ENCODE results near the gene FAM237B.
A peak's percentile ranks its signal among the peaks of the same experiment; 100 is the strongest.

DNA sequence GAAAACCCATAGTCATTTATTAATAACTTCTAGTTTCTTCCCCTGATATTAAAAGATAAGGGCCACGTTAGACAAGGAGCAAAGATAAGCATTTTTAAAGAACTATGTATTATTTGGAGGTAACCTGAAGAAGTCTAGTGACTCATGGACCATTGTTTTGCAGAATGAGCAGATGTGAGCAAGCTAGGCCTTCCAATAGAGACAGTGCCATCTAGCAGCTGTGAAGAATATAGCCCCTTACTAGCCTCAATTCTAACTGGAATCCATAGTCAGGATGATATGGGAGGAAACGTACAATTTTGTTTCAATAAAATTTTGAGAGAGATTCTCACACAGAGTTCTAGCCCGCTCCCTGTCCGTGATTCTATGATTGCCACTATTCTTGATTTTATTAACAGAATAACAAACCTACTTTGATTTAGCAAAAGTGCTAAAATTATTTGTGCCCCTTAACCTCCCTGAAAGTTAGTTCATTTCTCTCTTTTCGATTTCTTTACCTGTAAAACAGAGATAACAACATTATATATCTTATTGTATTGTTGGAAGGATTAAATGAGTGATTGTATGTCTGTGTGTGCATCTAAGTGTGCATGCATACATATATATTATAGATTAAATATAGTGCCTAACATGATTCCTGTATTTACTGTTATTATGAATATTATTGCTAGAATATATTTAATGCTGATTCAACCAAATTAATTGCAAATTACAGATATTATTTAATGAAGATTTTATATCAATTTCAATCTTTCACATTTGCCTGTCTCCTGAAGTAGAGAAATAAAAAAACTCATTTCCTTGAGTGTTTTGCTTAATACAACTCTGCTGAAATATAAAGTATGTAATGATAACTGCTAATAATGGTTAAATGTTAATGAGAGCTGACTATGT lies 22.7 kb downstream of the FAM237B start:
- TF ChIP-seq, protein P1, sequence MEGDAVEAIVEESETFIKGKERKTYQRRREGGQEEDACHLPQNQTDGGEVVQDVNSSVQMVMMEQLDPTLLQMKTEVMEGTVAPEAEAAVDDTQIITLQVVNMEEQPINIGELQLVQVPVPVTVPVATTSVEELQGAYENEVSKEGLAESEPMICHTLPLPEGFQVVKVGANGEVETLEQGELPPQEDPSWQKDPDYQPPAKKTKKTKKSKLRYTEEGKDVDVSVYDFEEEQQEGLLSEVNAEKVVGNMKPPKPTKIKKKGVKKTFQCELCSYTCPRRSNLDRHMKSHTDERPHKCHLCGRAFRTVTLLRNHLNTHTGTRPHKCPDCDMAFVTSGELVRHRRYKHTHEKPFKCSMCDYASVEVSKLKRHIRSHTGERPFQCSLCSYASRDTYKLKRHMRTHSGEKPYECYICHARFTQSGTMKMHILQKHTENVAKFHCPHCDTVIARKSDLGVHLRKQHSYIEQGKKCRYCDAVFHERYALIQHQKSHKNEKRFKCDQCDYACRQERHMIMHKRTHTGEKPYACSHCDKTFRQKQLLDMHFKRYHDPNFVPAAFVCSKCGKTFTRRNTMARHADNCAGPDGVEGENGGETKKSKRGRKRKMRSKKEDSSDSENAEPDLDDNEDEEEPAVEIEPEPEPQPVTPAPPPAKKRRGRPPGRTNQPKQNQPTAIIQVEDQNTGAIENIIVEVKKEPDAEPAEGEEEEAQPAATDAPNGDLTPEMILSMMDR (IDR thresholded peaks at IDR 0.05; ENCODE audit: insufficient read depth, low read length), result peak; percentile 77
- TF ChIP-seq, protein P2, sequence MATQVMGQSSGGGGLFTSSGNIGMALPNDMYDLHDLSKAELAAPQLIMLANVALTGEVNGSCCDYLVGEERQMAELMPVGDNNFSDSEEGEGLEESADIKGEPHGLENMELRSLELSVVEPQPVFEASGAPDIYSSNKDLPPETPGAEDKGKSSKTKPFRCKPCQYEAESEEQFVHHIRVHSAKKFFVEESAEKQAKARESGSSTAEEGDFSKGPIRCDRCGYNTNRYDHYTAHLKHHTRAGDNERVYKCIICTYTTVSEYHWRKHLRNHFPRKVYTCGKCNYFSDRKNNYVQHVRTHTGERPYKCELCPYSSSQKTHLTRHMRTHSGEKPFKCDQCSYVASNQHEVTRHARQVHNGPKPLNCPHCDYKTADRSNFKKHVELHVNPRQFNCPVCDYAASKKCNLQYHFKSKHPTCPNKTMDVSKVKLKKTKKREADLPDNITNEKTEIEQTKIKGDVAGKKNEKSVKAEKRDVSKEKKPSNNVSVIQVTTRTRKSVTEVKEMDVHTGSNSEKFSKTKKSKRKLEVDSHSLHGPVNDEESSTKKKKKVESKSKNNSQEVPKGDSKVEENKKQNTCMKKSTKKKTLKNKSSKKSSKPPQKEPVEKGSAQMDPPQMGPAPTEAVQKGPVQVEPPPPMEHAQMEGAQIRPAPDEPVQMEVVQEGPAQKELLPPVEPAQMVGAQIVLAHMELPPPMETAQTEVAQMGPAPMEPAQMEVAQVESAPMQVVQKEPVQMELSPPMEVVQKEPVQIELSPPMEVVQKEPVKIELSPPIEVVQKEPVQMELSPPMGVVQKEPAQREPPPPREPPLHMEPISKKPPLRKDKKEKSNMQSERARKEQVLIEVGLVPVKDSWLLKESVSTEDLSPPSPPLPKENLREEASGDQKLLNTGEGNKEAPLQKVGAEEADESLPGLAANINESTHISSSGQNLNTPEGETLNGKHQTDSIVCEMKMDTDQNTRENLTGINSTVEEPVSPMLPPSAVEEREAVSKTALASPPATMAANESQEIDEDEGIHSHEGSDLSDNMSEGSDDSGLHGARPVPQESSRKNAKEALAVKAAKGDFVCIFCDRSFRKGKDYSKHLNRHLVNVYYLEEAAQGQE (IDR thresholded peaks at IDR 0.05; ENCODE audit: insufficient replicate concordance, low read depth), result no peak

All from HL-60 (cell line).